Activated CD4-positive, CD25-positive, alpha-beta regulatory T cell treated with anti-CD3 and anti-CD28 coated beads, Interleukin-2, amount 50 U/mL, for 16 hours (primary cell): Measurements from ENCODE around the gene TNIP3.

Experiments
- DNase-seq: peaks from one replicate; pipeline ENCODE4 v3.0.0-alpha.2; 2020; ENCODE audit warnings: low read depth, low spot score

The TNIP3 gene

GRCh38 chr4:121138039-121138825 lies 25.9 kb downstream of the TNIP3 start:
- DNase-seq = no peak

GRCh38 chr4:121130326-121130660 lies 33.8 kb downstream of the TNIP3 start:
- DNase-seq = no peak

- no peak for DNase-seq
These were observed 34.4 kb downstream of the TNIP3 start for GRCh38 chr4:121129606-121130325.

GRCh38 chr4:121127100-121127499 lies 37.0 kb downstream of the TNIP3 start:
- DNase-seq = no peak

DNA sequence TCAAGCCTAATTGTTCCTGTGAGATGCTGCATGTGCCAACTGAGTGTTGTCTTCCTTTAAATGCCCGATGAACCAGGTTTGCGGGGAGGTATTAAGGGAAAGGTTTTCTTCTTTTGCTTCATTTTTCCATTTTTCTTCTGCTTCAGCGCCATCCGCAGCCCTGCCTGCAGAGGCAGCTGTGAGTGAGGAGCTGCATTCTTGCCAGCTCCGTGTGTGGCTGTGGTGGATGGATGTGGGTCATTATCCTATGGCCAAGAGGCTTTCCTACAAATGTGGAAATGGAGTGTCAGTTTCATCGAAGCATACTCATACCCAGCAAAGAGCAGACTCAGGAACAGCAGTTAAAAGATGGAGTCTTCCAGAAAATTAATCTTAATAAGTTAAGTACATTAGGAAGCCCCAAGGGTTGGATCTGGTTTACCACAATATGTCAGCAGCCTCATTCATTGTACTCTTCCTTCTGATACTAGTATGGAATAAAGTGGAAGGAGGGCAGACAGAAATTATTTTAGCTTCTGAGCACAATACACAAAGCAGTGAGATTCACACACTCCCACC lies 37.6 kb downstream of the TNIP3 start:
- no peak for DNase-seq

DNA sequence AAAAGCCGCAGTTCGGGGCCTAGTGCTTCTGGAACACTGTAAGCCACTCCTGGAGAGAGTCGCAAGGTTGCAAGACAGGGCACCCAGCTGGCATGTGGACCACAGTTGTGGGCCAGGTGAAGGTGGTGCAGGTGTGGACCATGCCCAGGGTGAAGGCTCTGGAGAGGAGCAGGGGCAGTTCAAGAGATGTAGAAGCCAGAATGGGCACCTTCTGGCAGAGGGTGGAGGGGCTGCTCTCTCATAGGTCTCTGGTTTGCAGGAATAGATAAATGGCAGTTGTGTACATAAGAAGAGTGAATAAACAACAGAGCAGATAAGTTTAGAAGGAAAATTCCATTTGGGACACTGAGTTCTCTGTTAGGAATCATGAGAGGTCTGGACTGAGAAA lies 38.6 kb downstream of the TNIP3 start:
- no peak for DNase-seq

GRCh38 chr4:121122661-121123060 lies 41.5 kb downstream of the TNIP3 start:
- DNase-seq = no peak

- DNase-seq = no peak
These were observed 44.4 kb downstream of the TNIP3 start for GRCh38 chr4:121119715-121120114.

DNA sequence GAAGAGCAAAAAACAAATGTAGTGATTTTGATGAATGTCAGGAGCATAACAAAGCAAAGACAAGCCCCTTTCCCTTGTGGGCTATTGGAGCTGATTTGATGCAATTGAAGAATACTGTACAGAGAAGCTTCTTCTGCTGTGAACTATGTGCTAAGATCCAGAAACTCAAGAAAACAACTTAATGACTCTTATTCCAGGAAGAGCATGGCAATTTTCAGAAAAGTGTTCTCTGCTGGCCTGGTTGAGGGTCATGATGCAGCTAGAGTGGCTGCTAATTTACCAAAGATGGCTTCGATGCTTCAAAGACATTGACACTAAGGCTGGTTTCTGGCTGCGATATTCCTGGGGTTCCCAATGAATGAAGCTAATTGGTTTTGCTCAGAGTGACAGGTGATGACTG lies 45.8 kb downstream of the TNIP3 start:
- DNase-seq = no peak

DNA sequence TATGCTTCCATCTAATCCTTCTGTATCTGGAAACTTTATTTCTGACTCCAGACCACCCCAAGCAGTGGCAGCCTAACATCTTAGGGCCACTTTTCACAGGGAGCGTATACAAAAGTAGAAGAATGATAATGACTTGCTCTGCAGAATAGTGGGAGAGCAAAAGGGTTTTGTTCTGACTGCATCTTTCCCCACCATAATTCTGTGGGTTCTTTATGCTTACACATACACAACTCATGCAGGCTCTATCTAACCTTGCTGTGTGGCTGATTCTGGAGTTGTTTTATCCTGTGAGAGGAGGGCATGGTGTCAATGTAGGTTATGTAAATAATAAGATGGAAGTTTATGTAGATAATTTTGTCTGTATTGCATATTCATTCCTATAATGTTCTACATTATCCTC lies 49.4 kb downstream of the TNIP3 start:
- no peak for DNase-seq

GRCh38 chr4:121112530-121112929 lies 51.6 kb downstream of the TNIP3 start:
- no peak for DNase-seq

GRCh38 chr4:121108557-121108956 lies 55.6 kb downstream of the TNIP3 start:
- DNase-seq = no peak

DNA sequence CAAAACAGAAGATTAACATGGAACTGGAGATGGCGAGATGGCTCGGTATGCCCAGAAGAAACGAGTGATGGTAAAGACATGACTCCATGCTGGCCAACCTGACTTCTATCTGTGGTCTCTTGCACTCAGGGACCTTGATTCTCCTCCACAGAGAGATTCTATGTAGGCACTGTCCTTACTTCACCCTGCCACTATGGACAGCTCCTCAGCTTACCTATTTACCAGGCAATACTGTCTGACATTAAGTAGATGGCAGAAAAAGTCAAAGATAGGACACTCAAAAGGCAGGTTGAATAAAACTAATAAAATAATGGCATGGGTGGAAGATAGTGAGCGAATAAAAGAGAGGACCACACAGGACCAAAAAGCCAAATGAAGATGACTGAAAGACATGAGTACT lies 56.6 kb downstream of the TNIP3 start:
- no peak for DNase-seq

GRCh38 chr4:121100093-121100775 lies 63.9 kb downstream of the TNIP3 start:
- DNase-seq = no peak

- DNase-seq = no peak
These were observed 65.9 kb downstream of the TNIP3 start for GRCh38 chr4:121098266-121098665.

DNA sequence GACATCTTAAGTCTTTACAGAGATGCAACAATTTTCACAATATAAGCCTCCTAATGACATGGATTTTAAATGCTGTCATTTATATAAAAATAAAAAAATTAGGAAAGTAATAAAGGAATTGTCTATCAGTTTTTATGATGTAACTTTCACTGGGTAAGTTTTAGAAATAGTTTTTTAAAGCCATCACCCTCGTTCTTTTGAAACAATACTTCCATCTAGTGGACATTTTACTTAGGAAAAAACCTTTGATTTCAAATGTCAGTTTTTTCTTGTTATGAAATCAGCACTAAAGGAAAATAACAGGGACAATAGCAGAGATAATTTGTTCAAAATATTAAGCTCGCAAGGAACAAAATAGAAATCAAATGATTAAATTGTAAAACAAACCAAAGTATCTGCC lies 67.5 kb downstream of the TNIP3 start:
- no peak for DNase-seq

- no peak for DNase-seq
These were observed 67.9 kb downstream of the TNIP3 start for GRCh38 chr4:121096191-121096590.

DNA sequence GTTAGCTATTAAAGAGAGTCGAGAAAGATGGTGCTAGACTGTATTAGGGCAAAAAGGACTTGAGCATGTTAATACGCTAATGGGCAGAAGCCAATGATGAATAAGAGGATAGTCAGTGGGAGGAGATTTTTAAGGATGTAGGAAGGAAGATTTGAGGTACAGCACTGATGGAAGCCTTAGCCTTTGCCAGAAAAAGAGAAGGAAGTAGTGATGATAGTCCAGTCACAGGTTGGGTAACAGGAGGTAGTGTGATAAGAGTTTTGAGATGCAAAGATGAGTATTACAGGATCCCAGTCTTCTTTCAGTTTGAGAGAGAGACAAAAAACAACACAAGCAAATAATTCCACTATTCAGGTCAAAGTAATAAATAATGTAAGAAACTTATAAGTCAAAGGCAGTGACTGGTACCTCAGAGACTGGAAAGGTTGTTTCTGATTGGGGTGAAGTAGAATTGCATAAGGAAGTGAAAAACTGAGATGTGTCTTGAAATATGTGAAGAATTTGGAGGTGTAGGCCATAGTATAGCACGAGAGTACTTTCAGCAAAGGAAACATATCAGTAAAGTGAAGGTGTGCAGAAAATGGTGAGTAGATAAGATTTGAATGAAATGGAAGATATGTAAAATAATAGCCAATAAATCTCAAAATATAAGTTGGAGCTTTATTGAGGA lies 69.7 kb downstream of the TNIP3 start:
- no peak for DNase-seq

- DNase-seq = no peak
These were observed 70.9 kb downstream of the TNIP3 start for GRCh38 chr4:121093261-121093660.

- no peak for DNase-seq
These were observed 72.2 kb downstream of the TNIP3 start for GRCh38 chr4:121091941-121092340.

- no peak for DNase-seq
These were observed 75.3 kb downstream of the TNIP3 start for GRCh38 chr4:121088867-121089266.
